CD8-positive, alpha-beta memory T cell (primary cell): ENCODE data around the gene SEL1L3. TPM values are rescaled to one million over a fixed set of nuclear protein-coding genes. Genes with fewer than 3 reads are reported as not detected.

Source experiments
- CTCF ChIA-PET: fragments of 350-600 bp; sonication (Branson Sonifier 250); formaldehyde crosslinking; loops from one replicate; lab custom pipeline; 2021; ENCODE audit warnings: antibody characterized with exemption; lab: Charles Lee
- POLR2A ChIA-PET: fragments of 350-600 bp; sonication (Branson Sonifier 250); formaldehyde crosslinking; loops from one replicate; lab custom pipeline; 2021; ENCODE audit warnings: antibody characterized with exemption; lab: Charles Lee
- DNase-seq, 5 donors: peaks; one replicate each; pipeline versions ENCODE4 v3.0.0 to v3.0.0-alpha.2; 2020 to 2022; ENCODE audit warnings: mixed read lengths in 1 of 5
- H3K27ac ChIP-seq: one replicate; pipeline ENCODE4 v1.7.0; 2013; ENCODE audit warnings: low read depth, mild to moderate bottlenecking, low read length, moderate library complexity
- H3K27me3 ChIP-seq: 2 replicates; pipeline ENCODE4 v1.7.0; 2013; ENCODE audit warnings: low read length, mild to moderate bottlenecking; ENCODE audit not compliant: insufficient read depth, poor library complexity, severe bottlenecking
- H3K36me3 ChIP-seq: 2 replicates; pipeline ENCODE4 v1.7.0; 2013; ENCODE audit warnings: mild to moderate bottlenecking, low read length, moderate library complexity; ENCODE audit not compliant: insufficient read depth
- H3K4me1 ChIP-seq: 2 replicates; pipeline ENCODE4 v1.7.0; 2013; ENCODE audit warnings: mild to moderate bottlenecking, low read length, moderate library complexity; ENCODE audit not compliant: insufficient read depth
- H3K4me3 ChIP-seq: 2 replicates; pipeline ENCODE4 v1.7.0; 2013; ENCODE audit warnings: mild to moderate bottlenecking, low read length
- H3K9me3 ChIP-seq: 2 replicates; pipeline ENCODE4 v1.7.0; 2013; ENCODE audit warnings: mild to moderate bottlenecking, low read length
- H3K27ac Mint-ChIP-seq, 8 donors: one replicate each; pipeline ENCODE4 v1.8.0; 2020 to 2021; ENCODE audit warnings: mixed read lengths in 8 of 8, mild to moderate bottlenecking in 6 of 8, inconsistent platforms in 3 of 8, moderate library complexity in 3 of 8
- H3K27me3 Mint-ChIP-seq, 2 donors: one replicate each; pipeline ENCODE4 v1.8.0; 2020 to 2021; ENCODE audit warnings: mixed read lengths in 2 of 2, mild to moderate bottlenecking in 1 of 2, moderate library complexity in 1 of 2
- H3K36me3 Mint-ChIP-seq, 3 donors: one replicate each; pipeline ENCODE4 v1.8.0; 2020 to 2021; ENCODE audit warnings: mixed read lengths in 3 of 3, inconsistent platforms in 1 of 3, mild to moderate bottlenecking in 1 of 3
- H3K4me1 Mint-ChIP-seq, 3 donors: one replicate each; pipeline ENCODE4 v1.8.0; 2020 to 2021; ENCODE audit warnings: mixed read lengths in 3 of 3, inconsistent platforms in 1 of 3, mild to moderate bottlenecking in 1 of 3
- H3K4me3 Mint-ChIP-seq, 7 donors: one replicate each; pipeline ENCODE4 v1.8.0; 2020 to 2021; ENCODE audit warnings: mixed read lengths in 7 of 7, mild to moderate bottlenecking in 6 of 7, moderate library complexity in 4 of 7, inconsistent platforms in 2 of 7
- H3K9me3 Mint-ChIP-seq, 5 donors: one replicate each; pipeline ENCODE4 v1.8.0; 2020 to 2022; ENCODE audit warnings: mixed read lengths in 5 of 5, mild to moderate bottlenecking in 3 of 5, moderate library complexity in 2 of 5, inconsistent platforms in 1 of 5
- polyA plus RNA-seq: library from polyadenylated mRNA; unstranded; fragments of 300-500 nt; fragmentation: Illumina TruSeq; gene quantifications from one replicate; pipeline ENCODE4 v1.2.3, GENCODE V29; 2021
- total RNA-seq, 2 experiments: library from RNA; stranded (reverse); gene quantifications; one replicate each; pipeline ENCODE4 v1.2.3, GENCODE V29; 2021

SEL1L3 gene
- total and polyA plus RNA-seq, 3 experiments from 2014 or later, result 36.4 to 63.7 (median 46.2) TPM

DNA sequence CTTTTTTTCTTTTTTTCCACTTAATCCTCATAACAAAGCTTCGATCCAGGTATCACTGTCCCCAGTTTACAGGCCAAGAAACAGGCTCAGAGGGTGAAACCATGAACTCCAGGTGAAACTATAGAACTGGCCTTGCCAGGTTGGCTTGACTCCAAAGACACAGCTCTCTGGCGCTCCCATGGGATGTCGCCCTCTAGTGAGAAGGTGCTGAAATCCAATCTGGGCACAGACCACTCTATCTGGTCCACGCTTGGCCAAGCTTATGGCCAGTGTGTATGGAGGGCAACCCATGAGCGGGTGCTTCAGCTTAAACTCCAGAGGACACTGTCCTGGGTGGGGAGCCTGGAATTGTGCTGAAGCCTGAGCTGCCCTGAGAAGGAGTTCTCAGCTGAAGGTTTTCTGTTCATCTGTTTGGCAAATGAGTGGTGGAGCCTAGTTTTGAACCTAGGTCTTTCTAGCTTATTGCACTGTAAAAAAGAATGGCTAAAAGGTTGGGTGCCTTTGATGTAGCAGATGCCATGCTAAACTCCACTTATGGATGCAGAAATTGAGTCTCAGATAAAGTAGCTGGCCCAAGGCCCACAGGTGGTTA is 70.5 kb downstream of the SEL1L3 start:
- H3K4me1 ChIP-seq, result no peaks in the 10 kb centered on the region
- H3K4me1 Mint-ChIP-seq, result peaks cover 0 to 7% (median 3%) of the 10 kb centered on the region in 3 donors
- no peak overlapping the region for H3K27ac ChIP-seq
- DNase-seq, result no peak
- H3K27me3 Mint-ChIP-seq, result no peaks in the 10 kb centered on the region
- H3K4me3 Mint-ChIP-seq, result no peak overlapping the region
- H3K9me3 ChIP-seq, result no peaks in the 10 kb centered on the region
- POLR2A ChIA-PET, result interaction anchor here (0.5 kb wide), 1 partner anchor 223 kb away, joined by 3 read pairs; no protein-coding TSS in a partner anchor
- CTCF ChIA-PET, result interaction anchor here (1.1 kb wide), 1 partner anchor 9 kb away, joined by 3 read pairs; no protein-coding TSS in a partner anchor
- H3K27ac Mint-ChIP-seq, result peak overlapping the region in 2 of 8 donors; percentile 24 to 48
- no peak overlapping the region for H3K4me3 ChIP-seq
- H3K36me3 Mint-ChIP-seq, result peaks cover 38 to 92% (median 44%) of the 10 kb centered on the region in 3 donors
- no peaks in the 10 kb centered on the region for H3K27me3 ChIP-seq
- H3K36me3 ChIP-seq, result peaks cover 26% of the 10 kb centered on the region
- H3K9me3 Mint-ChIP-seq, result no peaks in the 10 kb centered on the region

DNA sequence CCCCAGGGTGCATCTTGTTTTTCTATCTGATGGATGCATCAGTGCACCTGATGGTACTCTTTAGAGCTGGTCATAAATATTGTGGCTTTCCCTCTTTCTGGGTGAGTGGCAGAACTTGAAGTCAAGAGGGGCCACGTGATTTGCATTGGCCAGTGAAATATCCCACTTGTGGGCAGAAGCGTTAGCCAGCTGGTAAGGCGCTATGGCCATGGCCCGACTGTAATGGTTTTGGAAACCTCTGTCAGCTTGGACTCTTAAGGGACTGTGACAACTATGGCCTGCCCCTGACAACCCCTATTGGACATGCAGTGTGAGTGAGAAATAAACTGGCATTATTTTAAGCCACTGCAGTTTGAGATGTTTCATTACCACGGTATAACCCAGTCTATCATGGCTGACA is 72.8 kb downstream of the SEL1L3 start:
- Histone ChIP-seq H3K9me3 (no peaks in the 10 kb centered on the region), H3K27ac (no peak overlapping the region), H3K4me1 (no peaks in the 10 kb centered on the region), H3K4me3 (no peak overlapping the region), H3K27me3 (no peaks in the 10 kb centered on the region), H3K36me3 (peaks cover 26% of the 10 kb centered on the region)
- peaks cover 38 to 95% (median 39%) of the 10 kb centered on the region in 3 donors for H3K36me3 Mint-ChIP-seq
- no peaks in the 10 kb centered on the region for H3K9me3 Mint-ChIP-seq
- H3K27ac Mint-ChIP-seq, result peak overlapping the region in 2 of 8 donors; percentile 40 to 88
- H3K4me1 Mint-ChIP-seq, result peaks cover 0 to 7% (median 3%) of the 10 kb centered on the region in 3 donors
- peaks cover 0 to 2% of the 10 kb centered on the region in 2 donors for H3K27me3 Mint-ChIP-seq
- DNase-seq, result no peak
- no peak overlapping the region for H3K4me3 Mint-ChIP-seq
- ChIA-PET POLR2A (no interaction called here), CTCF (interaction anchor here (0.6 to 1.0 kb wide), 2 partner anchors 17 to 35 kb away, joined by 3 read pairs; no protein-coding TSS in a partner anchor)

DNA sequence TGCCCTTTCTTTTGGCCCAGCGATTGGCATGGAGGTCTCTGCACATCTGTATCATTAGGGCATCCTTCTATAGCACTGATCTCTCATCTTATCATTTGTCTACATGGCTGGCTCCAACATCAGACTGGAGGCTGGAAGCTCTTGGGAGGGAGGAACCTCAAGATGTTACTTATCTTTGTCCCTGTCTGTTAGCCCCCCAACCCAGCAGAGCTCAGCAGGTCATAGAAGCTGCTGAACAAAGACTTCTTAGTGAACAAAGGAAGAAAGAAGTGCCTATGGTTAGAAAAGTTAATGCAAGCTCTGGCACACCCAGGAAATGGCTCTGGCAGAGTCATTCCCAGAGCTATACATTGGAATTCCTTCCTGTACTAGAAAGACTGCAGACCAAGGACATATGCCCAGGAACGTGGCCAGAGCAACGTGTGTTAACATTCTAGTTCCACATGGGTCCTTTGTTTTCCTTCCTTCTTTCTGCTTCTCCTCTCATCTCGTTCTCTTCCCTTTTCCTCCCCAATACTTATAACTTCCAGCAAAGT is 74.0 kb downstream of the SEL1L3 start:
- Mint-ChIP-seq H3K4me3 (no peak overlapping the region), H3K27me3 (peaks cover 0 to 2% of the 10 kb centered on the region in 2 donors), H3K36me3 (peaks cover 33 to 95% (median 37%) of the 10 kb centered on the region in 3 donors), H3K27ac (peak overlapping the region in 3 of 8 donors; percentile 7 to 25 (median 17)), H3K4me1 (peaks cover 0 to 10% (median 4%) of the 10 kb centered on the region in 3 donors), H3K9me3 (no peaks in the 10 kb centered on the region)
- Histone ChIP-seq H3K4me3 (no peak overlapping the region), H3K36me3 (peaks cover 33% of the 10 kb centered on the region), H3K4me1 (no peaks in the 10 kb centered on the region), H3K9me3 (no peaks in the 10 kb centered on the region), H3K27ac (no peak overlapping the region), H3K27me3 (no peaks in the 10 kb centered on the region)
- no peak for DNase-seq
- POLR2A ChIA-PET, result no interaction called here
- CTCF ChIA-PET, result no interaction called here

DNA sequence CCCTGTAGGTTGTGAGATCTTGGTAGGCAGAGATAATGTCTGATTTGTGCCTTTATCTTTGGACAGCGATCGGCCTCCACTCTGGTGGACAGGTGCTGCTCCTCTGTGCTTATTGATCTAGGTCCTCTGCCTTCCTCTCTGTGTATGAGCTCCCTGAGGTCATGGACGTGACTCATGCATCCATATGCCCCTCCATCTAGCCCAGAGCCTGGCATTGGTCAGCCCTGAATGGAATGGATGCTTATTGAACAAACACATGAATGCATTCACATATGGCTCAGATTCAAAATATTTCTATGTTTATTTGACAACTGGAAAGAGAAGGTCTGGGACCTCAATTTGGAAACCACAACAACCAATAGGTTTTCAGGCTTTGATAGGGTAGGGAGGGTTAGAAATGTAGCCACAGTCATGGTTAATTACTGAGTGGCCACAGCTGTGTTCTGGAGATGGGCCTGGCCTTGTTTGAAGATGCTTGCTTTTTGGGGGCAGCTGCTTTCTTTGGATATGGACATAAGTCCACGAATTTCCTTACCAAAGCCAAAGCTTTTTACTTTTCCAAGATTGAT is 76.2 kb downstream of the SEL1L3 start:
- Histone ChIP-seq H3K4me3 (no peak overlapping the region), H3K9me3 (no peaks in the 10 kb centered on the region), H3K27ac (no peak overlapping the region), H3K4me1 (no peaks in the 10 kb centered on the region), H3K27me3 (no peaks in the 10 kb centered on the region), H3K36me3 (peaks cover 45% of the 10 kb centered on the region)
- POLR2A ChIA-PET, result no interaction called here
- Mint-ChIP-seq H3K4me1 (peaks cover 0 to 7% (median 4%) of the 10 kb centered on the region in 3 donors), H3K4me3 (no peak overlapping the region), H3K36me3 (peaks cover 43 to 97% (median 46%) of the 10 kb centered on the region in 3 donors), H3K9me3 (no peaks in the 10 kb centered on the region), H3K27me3 (peaks cover 0 to 2% of the 10 kb centered on the region in 2 donors), H3K27ac (no peak overlapping the region)
- CTCF ChIA-PET, result no interaction called here
- DNase-seq, result no peak

DNA sequence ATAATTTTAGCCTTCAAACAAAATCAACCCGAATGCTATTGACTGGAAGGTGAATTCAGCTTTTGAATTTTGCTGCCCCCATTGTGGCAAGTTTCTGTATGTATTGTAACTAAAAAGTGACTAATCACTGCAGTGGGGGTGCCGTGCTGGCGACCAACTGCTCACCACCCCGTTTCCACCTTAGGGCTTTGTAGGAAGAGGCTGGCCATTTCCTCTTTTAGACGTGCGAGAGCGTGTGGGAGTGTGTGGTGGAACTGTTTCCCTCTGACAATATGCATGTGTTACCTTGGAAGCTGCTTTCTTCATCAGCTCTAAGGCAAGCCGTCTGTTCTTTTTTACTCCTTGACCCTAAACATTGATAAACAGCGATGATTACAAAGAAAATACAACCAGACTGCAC is 78.8 kb downstream of the SEL1L3 start:
- H3K27ac Mint-ChIP-seq, result peak overlapping the region in 3 of 8 donors; percentile 6 to 44 (median 27)
- POLR2A ChIA-PET, result interaction anchor here (0.6 kb wide), 1 partner anchor 1099 kb away, joined by 3 read pairs; no protein-coding TSS in a partner anchor

DNA sequence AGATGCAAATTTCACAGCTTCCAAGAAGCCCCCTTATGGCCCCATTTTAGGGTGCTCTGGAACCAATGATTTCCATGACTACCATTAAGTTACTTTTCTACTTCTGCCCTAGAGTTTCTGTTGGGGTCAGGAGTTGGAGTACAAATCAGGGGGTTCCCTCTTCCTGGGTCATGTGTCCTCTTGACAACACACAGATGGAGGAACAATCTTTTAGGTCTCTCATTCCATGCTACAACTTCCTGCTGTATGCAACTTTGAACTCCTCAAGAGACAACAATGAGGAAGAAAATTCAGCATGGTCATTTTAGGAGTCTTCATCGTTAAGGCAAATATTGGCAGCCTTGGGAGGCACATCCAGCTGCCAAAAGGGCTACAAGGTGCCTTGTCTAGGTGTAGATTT is 79.7 kb downstream of the SEL1L3 start:
- no peak for DNase-seq
- peaks cover 43 to 96% (median 50%) of the 10 kb centered on the region in 3 donors for H3K36me3 Mint-ChIP-seq
- Histone ChIP-seq H3K4me3 (no peak overlapping the region), H3K4me1 (no peaks in the 10 kb centered on the region), H3K27ac (no peak overlapping the region), H3K9me3 (no peaks in the 10 kb centered on the region), H3K27me3 (no peaks in the 10 kb centered on the region), H3K36me3 (peaks cover 54% of the 10 kb centered on the region)
- H3K27ac Mint-ChIP-seq, result no peak overlapping the region
- POLR2A ChIA-PET, result no interaction called here
- H3K27me3 Mint-ChIP-seq, result peaks cover 0 to 2% of the 10 kb centered on the region in 2 donors
- no peaks in the 10 kb centered on the region for H3K9me3 Mint-ChIP-seq
- H3K4me3 Mint-ChIP-seq, result no peak overlapping the region
- H3K4me1 Mint-ChIP-seq, result peaks cover 0 to 9% (median 4%) of the 10 kb centered on the region in 3 donors
- CTCF ChIA-PET, result interaction anchor here (0.8 kb wide), 2 partner anchors 9 to 15 kb away, joined by 3 read pairs; no protein-coding TSS in a partner anchor

More for the DNA sequence above, 78.8 kb downstream of the SEL1L3 start:
- H3K27me3 Mint-ChIP-seq, result peaks cover 0 to 2% of the 10 kb centered on the region in 2 donors
- Histone ChIP-seq H3K27me3 (no peaks in the 10 kb centered on the region), H3K36me3 (peaks cover 57% of the 10 kb centered on the region), H3K4me1 (no peaks in the 10 kb centered on the region), H3K9me3 (no peaks in the 10 kb centered on the region), H3K4me3 (no peak overlapping the region), H3K27ac (no peak overlapping the region)
- H3K9me3 Mint-ChIP-seq, result no peaks in the 10 kb centered on the region
- H3K4me3 Mint-ChIP-seq, result no peak overlapping the region
- CTCF ChIA-PET, result interaction anchor here (0.8 kb wide), 2 partner anchors 8 to 16 kb away, joined by 3 read pairs; no protein-coding TSS in a partner anchor
- H3K4me1 Mint-ChIP-seq, result peaks cover 0 to 9% (median 4%) of the 10 kb centered on the region in 3 donors
- DNase-seq, result no peak
- H3K36me3 Mint-ChIP-seq, result peaks cover 44 to 98% (median 50%) of the 10 kb centered on the region in 3 donors

DNA sequence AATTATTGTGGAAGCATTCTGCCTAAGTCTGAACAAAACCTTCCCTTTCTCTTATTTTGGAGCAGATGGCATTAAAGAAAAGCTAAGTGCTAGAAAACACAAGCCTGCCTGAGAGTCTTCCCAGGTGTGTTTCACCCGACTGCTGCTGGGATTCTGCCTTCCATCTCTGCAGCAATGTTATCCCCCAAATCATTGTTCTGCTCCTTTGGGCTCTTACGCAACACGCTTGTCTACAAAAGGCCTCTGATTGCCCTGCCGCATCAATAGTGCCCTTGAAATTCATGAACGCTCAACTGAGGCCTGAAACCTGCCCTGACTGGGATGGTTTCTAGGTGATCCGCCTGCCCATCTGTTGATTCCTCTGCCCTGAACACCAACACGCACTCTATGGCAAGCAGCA is 80.3 kb downstream of the SEL1L3 start:
- Histone ChIP-seq H3K27ac (no peak overlapping the region), H3K4me1 (no peaks in the 10 kb centered on the region), H3K9me3 (no peaks in the 10 kb centered on the region), H3K36me3 (peaks cover 53% of the 10 kb centered on the region), H3K4me3 (no peak overlapping the region), H3K27me3 (no peaks in the 10 kb centered on the region)
- Mint-ChIP-seq H3K9me3 (no peaks in the 10 kb centered on the region), H3K36me3 (peaks cover 44 to 96% (median 51%) of the 10 kb centered on the region in 3 donors), H3K4me1 (peaks cover 0 to 9% (median 4%) of the 10 kb centered on the region in 3 donors), H3K27ac (peak overlapping the region in 3 of 8 donors; percentile 2 to 50 (median 48)), H3K4me3 (no peak overlapping the region), H3K27me3 (peaks cover 0 to 2% of the 10 kb centered on the region in 2 donors)
- POLR2A ChIA-PET, result no interaction called here
- no peak for DNase-seq
- CTCF ChIA-PET, result no interaction called here

DNA sequence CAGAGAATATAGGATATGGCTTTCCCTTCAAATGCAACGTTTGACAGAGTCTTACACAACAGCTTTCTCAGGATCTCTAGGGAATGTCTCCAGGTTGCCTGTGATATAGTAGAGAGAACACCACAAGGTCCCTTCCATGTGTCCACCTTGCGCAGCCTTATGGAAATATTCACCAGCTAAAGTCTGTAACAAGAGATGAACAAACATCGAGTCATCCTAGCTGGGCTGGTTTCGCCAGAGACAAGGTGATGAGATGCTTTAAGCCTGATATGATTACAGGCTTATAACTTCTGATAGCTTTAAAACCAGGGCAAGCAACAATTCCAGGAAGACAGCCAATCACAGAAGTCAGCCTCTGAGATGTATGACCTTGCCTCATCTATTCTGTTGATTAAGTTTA is 83.8 kb downstream of the SEL1L3 start:
- CTCF ChIA-PET, result no interaction called here
- peaks cover 55% of the 10 kb centered on the region for H3K36me3 ChIP-seq
- no peaks in the 10 kb centered on the region for H3K9me3 Mint-ChIP-seq

More for the DNA sequence above, 83.8 kb downstream of the SEL1L3 start:
- Histone ChIP-seq H3K27ac (no peak overlapping the region), H3K9me3 (no peaks in the 10 kb centered on the region), H3K4me3 (no peak overlapping the region), H3K4me1 (no peaks in the 10 kb centered on the region), H3K27me3 (no peaks in the 10 kb centered on the region)
- DNase-seq, result no peak
- no peak overlapping the region for H3K27ac Mint-ChIP-seq
- H3K4me3 Mint-ChIP-seq, result no peak overlapping the region
- peaks cover 0 to 2% (median 2%) of the 10 kb centered on the region in 3 donors for H3K4me1 Mint-ChIP-seq
- POLR2A ChIA-PET, result no interaction called here
- peaks cover 52 to 92% (median 57%) of the 10 kb centered on the region in 3 donors for H3K36me3 Mint-ChIP-seq
- no peaks in the 10 kb centered on the region for H3K27me3 Mint-ChIP-seq
